Gastrocnemius medialis (tissue), 4 donors: Measurements from ENCODE around the gene TNFSF13.

Source experiments
- CTCF ChIP-seq, 5 experiments: fragments of 450-650 bp in 3 of 5; fragments of 200-600 bp in 2 of 5; sonication (generic) in 2 of 5; IDR thresholded peaks in 4 of 5; conservative IDR thresholded peaks in 1 of 5; 1 replicate in 4 of 5; 2 replicates in 1 of 5; pipeline ENCODE4 v1.5.1; 2016 to 2019; ENCODE audit warnings: antibody characterized with exemption in 5 of 5, mild to moderate bottlenecking in 3 of 5, moderate library complexity in 3 of 5
- POLR2A ChIP-seq, 2 donors: fragments of 450-650 bp; IDR thresholded peaks; one replicate each; pipeline ENCODE4 v1.6.1; 2017; ENCODE audit warnings: antibody characterized with exemption in 2 of 2, mild to moderate bottlenecking in 2 of 2, moderate library complexity in 2 of 2

GRCh38 chr17:7574176-7574953, 15.8 kb downstream of the TNFSF13 start:
- TF ChIP-seq CTCF (IDR thresholded peaks at IDR 0.05 in 4 of 5, conservative IDR thresholded peaks at IDR 0.05 in 1 of 5) (no peak), POLR2A (IDR thresholded peaks at IDR 0.05) (no peak)
